ENCODE data around the gene LHFPL2. TPM values are rescaled to one million over a fixed set of nuclear protein-coding genes. Genes with fewer than 3 reads are reported as not detected.

Gene LHFPL2
- total and polyA plus RNA-seq, 9 of the 15 experiments (the other 6 are each of a cell fraction or from before 2014, with no cell fraction given), result 1.0 to 6.6 (median 4.6) TPM

GRCh38 chr5:78509884-78510769, 138.4 kb downstream of the LHFPL2 start (continued):
- TF ChIP-seq ZBTB1 (CRISPR knock-in tag; IDR thresholded peaks at IDR 0.05; ENCODE audit: borderline replicate concordance, low read depth) (no peak; the same call in 1 of the 2 replicates), BDP1 (IDR thresholded peaks at IDR 0.05; ENCODE audit: insufficient read depth, insufficient read length) (no peak), HSF4 (CRISPR knock-in tag; IDR thresholded peaks at IDR 0.05; ENCODE audit: borderline replicate concordance) (no peak), BCOR (IDR thresholded peaks at IDR 0.05) (0 out of 2 replicates have a peak, but pooled peaks have one; percentile 20), ZNF740 (CRISPR knock-in tag; IDR thresholded peaks at IDR 0.05) (no peak), ZNF740 (tag; IDR thresholded peaks at IDR 0.05) (no peak), PTRF (tag; IDR thresholded peaks at IDR 0.05) (no peak), ZNF24 (IDR thresholded peaks at IDR 0.05) (no peak; the same call in 1 of the 2 replicates), STAT5B (CRISPR knock-in tag; IDR thresholded peaks at IDR 0.05) (no peak), MAX (CRISPR knock-in tag; IDR thresholded peaks at IDR 0.05) (peak; percentile 48; the same call in 1 of the 2 replicates), SLC30A9 (CRISPR knock-in tag; IDR thresholded peaks at IDR 0.05) (no peak), ARID3A (IDR thresholded peaks at IDR 0.05; ENCODE audit: borderline replicate concordance, low read depth, low read length) (no peak), ZNF121 (CRISPR knock-in tag; conservative IDR thresholded peaks at IDR 0.05) (no peak), ZNF507 (tag; conservative IDR thresholded peaks at IDR 0.05) (no peak), ZNF395 (CRISPR knock-in tag; IDR thresholded peaks at IDR 0.05) (no peak), KLF16 (IDR thresholded peaks at IDR 0.05) (no peak), ELK3 (CRISPR knock-in tag; IDR thresholded peaks at IDR 0.05) (no peak), MCM7 (IDR thresholded peaks at IDR 0.05) (no peak), HIVEP1 (CRISPR knock-in tag; IDR thresholded peaks at IDR 0.05) (no peak), CXXC5 (CRISPR knock-in tag; IDR thresholded peaks at IDR 0.05) (peak; percentile 50), ARID1B (IDR thresholded peaks at IDR 0.05) (peak; percentile 57; the same call in 1 of the 2 replicates), NONO (IDR thresholded peaks at IDR 0.05; ENCODE audit: low read depth in 2 of 2, low read length in 1 of 2) (peak in 1 of 2 experiments; percentile 45; a peak in 1 of 4 replicates)

Data from K562 (cell line).